NCI-H1436 (cell line): ENCODE data around the gene AUTS2.

Source experiments
- DNase-seq: peaks from one replicate; lab custom pipeline; 2025; lab: John Stamatoyannopoulos, UW

Gene AUTS2

DNA sequence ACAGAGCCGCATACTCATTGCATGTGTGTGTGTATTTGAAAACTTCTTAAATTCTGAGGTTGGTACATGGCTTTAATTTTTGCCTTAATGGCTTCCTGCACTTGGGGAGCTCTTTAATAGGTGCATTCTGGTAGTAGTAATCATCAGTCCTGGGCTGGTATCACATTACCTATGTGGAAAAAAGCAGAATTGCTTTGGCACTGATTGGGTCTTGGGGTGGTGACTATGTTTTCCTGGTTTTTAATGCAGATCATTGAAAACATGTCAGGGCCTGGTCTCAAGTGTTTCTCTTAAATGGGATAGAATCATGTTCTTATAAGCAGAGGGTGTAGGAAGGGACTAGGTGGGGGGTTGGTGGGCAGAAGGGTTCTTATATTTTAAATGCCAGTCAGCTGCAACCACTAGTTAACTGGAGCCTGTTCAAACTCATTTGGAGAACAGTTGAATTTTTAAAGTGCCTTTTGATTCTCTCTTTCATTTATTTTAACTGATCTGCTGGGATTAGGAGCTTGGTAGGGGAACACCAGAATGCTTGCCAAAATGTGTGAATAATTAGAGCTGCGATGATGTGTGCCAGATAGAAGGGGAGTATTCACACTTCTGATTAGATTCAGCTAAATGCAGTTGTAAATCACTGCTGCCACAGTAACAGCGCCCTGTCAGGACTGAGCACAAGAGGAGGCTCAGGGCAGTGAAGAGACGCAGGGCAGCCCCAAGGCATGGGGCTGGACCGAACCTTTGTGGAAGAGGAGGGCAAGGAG, 900.1 kb downstream of the AUTS2 start:
- peak; percentile 74 for DNase-seq

GRCh38 chr7:70500261-70500660, 902.0 kb downstream of the AUTS2 start:
- no peak for DNase-seq

GRCh38 chr7:70502117-70502863, 904.0 kb downstream of the AUTS2 start:
- no peak for DNase-seq

DNA sequence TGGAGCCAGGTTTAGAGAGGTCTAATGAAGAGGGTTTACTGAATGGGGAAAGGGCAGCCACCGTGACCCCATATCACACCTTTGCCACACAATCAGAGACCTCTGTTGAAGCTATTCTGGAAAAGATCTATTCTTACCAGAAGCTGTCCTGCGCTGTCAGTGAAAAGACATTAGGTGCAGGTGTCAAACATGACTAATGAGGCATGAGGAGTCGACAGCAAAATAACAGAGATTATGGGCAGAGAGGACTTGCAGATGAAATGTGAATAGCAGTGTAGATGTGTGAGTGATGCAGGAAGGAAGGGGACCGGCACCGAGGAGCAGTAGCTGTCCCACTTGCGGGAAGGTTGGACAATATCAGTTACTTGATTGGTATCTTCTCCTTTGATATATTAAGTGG, 906.0 kb downstream of the AUTS2 start:
- no peak for DNase-seq

DNA sequence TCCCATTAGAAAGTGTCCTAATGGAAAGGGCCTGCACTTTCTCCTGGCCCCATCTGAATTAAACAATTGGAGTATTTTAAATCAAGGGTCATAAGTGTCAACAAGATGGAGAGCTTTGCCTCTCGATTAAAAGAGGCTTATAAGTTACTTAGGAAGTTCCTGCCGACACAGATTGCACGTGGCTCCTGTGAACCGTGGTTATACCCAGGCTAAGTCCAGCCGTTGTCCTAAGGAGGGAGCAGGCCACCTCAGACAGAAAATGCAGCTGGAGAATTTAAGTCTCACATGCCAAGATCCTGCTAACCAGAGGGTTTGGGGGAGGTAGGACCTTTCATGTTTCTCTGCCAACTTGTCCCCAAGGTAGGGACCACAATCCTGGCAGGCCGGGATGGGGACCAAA, 907.2 kb downstream of the AUTS2 start:
- no peak for DNase-seq

DNA sequence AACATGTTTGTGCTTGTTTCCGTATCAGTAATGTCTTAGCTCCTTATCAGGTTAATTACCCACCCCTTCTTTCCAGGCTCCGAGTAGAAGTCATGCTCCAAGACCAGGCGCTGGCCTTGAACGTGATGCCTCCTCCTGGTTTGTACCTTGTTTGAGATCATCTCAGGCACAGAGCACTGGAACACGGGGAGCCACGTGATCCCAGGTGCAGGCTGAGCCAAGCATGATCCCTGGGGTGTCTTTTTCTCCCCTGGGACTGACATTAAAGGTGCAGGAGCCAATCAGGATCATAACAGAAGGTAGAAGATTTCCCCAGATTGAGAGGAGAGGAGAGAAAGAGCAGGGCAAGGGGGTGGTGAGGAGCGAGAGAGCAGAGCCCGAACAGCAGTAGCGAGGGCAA, 907.6 kb downstream of the AUTS2 start:
- DNase-seq: peak; percentile 7

DNA sequence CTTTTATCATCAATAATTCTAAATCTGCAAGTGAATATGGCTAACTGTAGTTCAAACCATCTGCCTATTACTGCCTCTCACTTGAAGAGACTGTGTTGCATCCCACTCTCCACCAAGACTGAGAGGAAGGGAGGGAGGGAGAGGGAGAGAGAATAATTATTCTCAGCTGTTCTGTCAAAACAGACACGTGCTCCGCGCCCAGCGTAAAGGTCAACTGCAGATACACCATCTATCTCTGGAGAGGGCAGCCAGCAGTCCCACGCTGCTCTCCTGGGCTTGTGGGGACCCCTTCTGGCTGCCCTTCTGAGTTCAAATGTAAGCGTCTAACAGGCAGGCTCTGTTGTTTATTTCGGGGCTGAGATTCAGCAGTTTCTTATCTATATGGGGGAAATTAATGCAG, 908.2 kb downstream of the AUTS2 start:
- DNase-seq: peak; percentile 8

GRCh38 chr7:70512144-70512543, 913.9 kb downstream of the AUTS2 start:
- DNase-seq: no peak

DNA sequence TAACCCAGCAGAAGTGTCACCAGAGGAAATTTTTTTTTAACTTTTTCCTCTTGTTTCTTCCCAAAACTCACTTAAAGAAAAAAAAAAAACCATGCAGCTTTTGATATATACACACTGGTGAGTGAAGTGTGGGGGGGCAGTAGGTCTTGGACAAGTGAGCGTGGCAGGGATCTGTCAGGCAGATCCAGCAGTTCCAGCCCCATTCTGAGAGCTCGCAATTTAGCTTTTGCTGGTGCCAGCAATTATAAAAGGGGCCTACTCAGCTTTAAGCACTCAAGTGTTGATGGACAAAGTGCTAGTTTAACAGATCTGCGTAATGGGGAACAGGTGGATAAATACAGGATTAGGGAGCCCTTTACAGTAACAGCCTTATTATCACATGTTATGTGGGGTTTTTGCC, 914.5 kb downstream of the AUTS2 start:
- peak; percentile 24 for DNase-seq

DNA sequence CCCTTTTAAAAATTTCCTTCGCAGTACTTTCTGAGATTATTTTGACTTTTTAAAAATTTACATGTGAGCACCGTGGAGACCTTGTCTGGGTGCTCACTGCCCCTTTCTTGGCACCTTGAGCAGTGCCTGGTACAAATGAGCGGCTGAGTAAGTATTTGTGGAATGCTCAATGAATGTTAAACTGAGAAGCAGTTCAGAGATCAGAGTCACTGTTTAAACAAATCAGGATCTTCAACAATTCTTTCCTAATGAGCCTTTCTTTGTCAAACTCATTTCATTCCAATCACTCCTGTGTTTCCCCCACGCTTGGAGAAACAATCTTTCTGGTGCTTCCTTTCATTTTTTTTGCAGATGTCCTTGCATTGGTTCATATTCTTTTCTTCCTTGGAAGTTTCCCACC, 922.3 kb downstream of the AUTS2 start:
- no peak for DNase-seq

DNA sequence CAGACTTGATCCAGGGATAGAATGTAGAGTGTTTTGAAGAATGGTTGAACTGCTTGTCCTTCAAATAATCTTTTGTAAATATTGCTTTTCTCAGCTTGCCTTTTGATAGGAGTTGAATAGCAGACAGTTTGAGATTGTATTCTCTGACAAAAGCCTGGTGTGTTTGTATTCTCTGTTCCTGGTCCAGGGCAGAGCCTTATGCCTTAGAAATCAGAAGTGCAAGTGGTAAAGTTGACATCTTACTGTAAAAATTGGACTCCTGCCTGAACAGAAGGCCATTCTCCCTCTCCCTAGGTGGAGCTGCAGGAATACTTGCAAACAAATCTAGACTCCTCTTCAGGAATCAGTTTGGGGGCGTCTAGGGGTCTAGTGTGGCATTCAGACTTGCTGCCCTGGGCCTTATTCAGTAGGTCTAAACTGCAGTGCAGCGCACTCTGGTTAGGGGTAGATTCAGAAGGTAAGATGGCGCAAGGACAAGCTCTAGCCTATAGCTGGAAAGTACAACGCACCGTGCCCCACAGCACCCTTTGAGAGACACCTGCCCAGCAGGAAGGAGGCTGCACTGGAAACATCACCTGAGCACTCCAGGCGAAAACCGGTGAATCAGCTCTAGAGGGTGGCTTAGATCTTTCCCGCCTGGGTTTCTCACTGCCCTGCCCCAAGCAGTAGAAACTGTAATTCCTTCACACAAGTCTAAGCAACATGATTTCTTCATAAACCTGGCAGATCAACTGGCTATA, 925.1 kb downstream of the AUTS2 start:
- no peak for DNase-seq

DNA sequence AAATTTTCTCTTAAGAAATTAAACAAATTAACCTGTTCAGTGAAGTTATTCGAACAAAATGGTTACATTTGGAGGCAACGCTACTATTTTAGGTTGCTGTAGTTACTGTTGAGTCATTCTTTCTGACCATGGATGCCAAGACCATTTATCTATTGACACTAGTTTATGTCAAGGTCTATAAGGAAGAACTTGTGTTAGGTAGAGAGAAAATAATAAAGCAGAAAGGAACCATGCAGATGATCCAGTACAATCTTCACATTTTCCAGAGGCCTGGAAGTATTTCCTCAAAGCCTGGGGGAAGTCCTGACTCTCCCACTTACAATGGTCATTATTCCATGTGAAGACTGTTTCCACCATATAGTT, 925.7 kb downstream of the AUTS2 start:
- DNase-seq: no peak

GRCh38 chr7:70525991-70526390, 927.7 kb downstream of the AUTS2 start:
- DNase-seq: no peak

DNA sequence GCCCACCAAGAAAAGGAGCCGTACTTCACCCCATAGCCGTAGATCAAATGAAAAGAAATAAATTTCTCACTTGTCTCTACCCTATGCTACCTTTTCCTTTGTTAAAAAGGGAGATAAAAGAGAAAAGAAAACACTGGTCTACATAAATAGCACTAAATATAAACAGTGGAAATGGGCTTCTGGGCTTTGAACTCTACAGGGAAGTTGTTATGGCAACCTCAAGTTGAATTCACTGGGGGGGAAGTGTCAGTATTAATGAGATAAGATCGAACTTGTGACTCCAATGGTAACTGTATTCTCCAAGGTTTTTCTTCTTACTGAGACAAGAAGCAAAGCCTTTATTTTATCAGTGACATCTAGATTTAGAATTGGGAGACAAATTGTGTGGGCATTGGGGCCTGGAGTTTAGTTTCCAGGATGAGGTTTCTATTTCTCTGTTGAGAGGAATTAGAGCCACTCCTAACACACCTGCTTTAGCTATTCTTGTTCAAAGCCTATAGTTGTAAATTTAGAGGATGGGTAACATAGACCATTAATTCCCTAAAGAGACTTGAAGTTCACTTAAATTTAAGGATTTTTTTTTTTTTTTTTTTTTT, 929.3 kb downstream of the AUTS2 start:
- no peak for DNase-seq

DNA sequence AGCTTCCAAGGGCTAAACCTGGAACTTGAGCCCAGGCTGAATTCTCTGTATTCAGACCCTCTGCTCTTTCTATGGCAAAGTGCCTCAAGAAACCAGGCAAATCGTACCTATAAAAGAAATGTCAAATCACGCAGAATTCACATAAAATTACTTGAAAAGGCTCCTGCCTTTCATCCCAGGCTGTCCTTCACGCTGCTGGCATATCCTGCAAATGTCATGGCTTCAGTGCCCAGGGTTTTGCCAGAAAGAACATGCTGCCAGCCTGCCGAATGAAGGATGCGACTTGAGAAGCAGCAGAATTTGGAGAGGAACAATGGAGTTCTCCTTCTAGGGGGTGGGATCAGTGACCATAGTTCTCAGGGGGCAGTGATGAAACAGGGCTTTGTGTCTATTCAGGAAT, 931.2 kb downstream of the AUTS2 start:
- no peak for DNase-seq

DNA sequence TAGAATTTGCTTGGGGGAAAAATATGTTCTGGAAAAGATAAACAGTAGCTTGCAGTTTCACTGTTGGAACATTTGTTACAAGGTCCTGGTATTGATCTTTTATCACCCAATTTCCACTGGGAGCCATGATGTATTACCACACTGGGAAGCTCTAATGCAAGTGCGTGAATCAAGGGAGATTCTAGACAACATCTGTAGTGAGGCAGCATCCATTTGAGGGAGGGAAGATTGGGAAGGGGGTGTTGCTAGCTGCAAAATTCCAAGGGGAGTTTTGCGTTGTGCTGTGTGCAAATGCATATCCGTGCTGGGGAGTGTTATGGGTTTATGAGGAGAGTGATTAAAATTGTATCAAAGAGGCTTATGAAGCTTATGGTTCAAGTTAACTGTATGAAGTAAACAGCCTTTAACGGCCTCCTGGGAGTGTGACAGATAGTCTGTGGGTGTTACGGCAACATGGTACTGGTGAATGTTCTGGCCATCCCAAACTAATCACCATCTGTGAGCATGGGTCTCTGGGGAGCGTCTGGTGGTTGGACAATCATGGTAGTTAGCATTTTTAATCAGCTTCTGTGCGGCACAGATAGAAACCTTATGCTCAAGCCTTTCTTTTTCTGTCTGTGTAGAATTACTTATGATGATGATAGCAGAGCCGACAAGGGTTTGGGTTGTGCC, 931.8 kb downstream of the AUTS2 start:
- no peak for DNase-seq

DNA sequence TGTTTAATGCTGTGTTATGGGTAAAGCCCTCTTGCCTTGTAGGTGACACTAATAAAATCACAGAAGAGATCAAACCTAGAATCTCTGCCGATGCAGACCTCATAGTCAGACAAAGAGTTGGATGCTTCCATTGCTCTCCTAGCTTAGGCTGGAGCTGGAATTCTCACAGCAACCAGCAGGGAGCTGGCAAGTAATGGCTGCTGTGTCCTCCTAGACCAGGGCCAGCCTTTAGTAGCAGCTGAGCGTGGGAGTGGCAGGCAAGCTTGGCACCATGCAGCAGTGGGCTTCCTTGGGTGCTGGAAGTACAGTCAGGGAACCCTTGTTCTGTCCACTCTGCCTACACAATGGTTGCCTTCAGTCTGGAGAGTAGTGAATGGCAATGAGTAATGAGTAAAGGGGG, 935.3 kb downstream of the AUTS2 start:
- DNase-seq: no peak

GRCh38 chr7:70539205-70539604, 940.9 kb downstream of the AUTS2 start:
- DNase-seq: no peak

DNA sequence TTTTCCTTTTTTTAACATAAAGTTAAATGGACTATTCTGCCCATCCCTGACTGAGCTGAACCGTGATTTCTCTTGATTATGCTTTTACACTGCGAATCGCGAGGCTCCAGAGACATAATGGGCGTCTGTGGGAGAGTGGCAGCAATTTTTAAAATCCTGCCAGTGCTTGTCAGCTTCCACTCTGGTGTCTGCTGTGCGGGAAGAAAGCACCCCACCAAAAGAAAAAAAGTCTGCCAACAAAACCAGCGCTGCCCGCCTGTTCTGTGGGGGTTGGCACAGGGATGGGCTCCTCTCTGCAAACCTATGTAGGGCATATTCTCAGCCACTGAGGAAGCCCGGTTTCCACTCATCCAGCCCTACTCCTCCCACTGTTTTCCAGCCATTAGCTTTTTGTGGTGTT, 941.3 kb downstream of the AUTS2 start:
- no peak for DNase-seq

DNA sequence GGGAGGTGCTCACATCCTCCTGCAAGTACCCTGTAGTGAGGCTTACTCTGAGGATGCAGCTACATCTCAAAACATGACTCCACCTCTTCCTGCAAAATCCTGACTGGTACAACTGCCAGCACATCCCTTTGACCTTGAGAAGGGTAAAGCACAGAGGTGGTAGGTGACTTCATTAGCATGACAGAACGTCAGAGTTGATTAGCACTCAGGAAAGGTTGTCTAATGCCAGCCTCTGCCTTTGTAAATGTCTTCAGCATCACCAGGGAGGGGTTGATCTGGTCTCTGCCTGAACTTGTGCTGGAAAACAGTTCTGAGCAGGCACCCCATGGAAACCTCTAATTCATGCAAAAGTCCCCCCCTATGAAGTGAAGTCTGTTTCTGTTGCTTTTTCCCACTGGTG, 942.4 kb downstream of the AUTS2 start:
- no peak for DNase-seq

GRCh38 chr7:70542750-70543376, 944.6 kb downstream of the AUTS2 start:
- no peak for DNase-seq

DNA sequence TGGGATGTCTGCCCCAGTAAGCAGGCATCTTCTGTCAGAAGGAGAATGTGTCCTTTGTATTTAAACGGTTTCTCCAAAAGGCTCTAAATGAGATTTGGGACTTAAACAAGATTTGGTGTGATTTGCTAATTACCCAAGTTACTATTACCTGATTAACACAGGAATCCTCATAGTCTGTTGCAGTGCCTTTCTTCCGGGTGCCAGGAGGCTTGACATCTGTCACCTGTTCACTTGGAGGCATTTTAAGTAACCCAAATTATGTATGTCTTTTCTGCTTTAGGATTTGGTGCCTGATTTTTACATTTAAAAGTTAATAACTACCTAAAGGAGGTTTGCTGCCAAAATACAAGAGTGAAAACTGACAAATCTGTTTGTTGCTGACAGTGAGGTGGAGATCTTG, 945.7 kb downstream of the AUTS2 start:
- DNase-seq: no peak
